ENCODE results near the gene BBS2. TPM values are rescaled to one million over a fixed set of nuclear protein-coding genes. Genes with fewer than 3 reads are reported as not detected.
A peak's percentile ranks its signal among the peaks of the same experiment; 100 is the strongest.

BBS2 gene
- total RNA-seq, 4 donors from 2014 or later, result 79.8 to 144 (median 120) TPM

- no peak for TF ChIP-seq EP300 (IDR thresholded peaks at IDR 0.05)
- no peak for TF ChIP-seq POLR2A (IDR thresholded peaks at IDR 0.05)
- no peak for TF ChIP-seq CTCF (IDR thresholded peaks at IDR 0.05)
- peaks cover 0 to 11% (median 5%) of the 10 kb centered on the region in 4 donors for H3K4me1 ChIP-seq
- no peak overlapping the region for H3K4me3 ChIP-seq
- no peak for DNase-seq (ENCODE audit: low spot score in 2 of 2)
- peaks cover 0 to 91% (median 0%) of the 10 kb centered on the region in 3 donors for H3K36me3 ChIP-seq
- H3K27me3 ChIP-seq, result no peaks in the 10 kb centered on the region
- 78 to 89% methylated on average over 2 of the region's 2 CpGs for WGBS, 2 donors
- peak overlapping the region in 2 of 4 donors; percentile 12 to 36 for H3K27ac ChIP-seq
- H3K9me3 ChIP-seq, result no peaks in the 10 kb centered on the region
Measured at GRCh38 chr16:56478281-56479049, 41.4 kb downstream of the BBS2 start.

- Histone ChIP-seq H3K4me3 (no peak overlapping the region), H3K27ac (peak overlapping the region in 2 of 4 donors; percentile 16 to 68), H3K27me3 (no peaks in the 10 kb centered on the region), H3K36me3 (peaks cover 0 to 92% (median under 1%) of the 10 kb centered on the region in 3 donors), H3K9me3 (no peaks in the 10 kb centered on the region), H3K4me1 (peaks cover 0 to 11% (median 5%) of the 10 kb centered on the region in 4 donors)
- TF ChIP-seq CTCF (IDR thresholded peaks at IDR 0.05), result no peak
- peak in 1 of 2 donors; percentile 25 for TF ChIP-seq EP300 (IDR thresholded peaks at IDR 0.05)
- no peak for DNase-seq (ENCODE audit: low spot score in 2 of 2)
- whole genome bisulfite sequencing, 2 donors, result 82 to 84% methylated on average over 2 of the region's 2 CpGs
Measured at GRCh38 chr16:56477096-56477878, 42.5 kb downstream of the BBS2 start.

- no peak overlapping the region for H3K4me3 ChIP-seq
- no peaks in the 10 kb centered on the region for H3K27me3 ChIP-seq
- TF ChIP-seq POLR2A (IDR thresholded peaks at IDR 0.05), result no peak
- no peak for TF ChIP-seq EP300 (IDR thresholded peaks at IDR 0.05)
- TF ChIP-seq CTCF (IDR thresholded peaks at IDR 0.05), result no peak
- no peak for DNase-seq (ENCODE audit: low spot score in 2 of 2)
- H3K9me3 ChIP-seq, result no peaks in the 10 kb centered on the region
- peaks cover 0 to 97% (median 14%) of the 10 kb centered on the region in 3 donors for H3K36me3 ChIP-seq
- WGBS, 2 donors, result 78% methylated on average over 2 of the region's 2 CpGs
- peak overlapping the region in 1 of 4 donors; percentile 68 for H3K27ac ChIP-seq
- peaks cover 0 to 11% (median 5%) of the 10 kb centered on the region in 4 donors for H3K4me1 ChIP-seq
Measured at GRCh38 chr16:56475201-56475600, 44.6 kb downstream of the BBS2 start.

GRCh38 chr16:56470666-56471065 is 49.2 kb downstream of the BBS2 start:
- peaks cover 8 to 98% (median 15%) of the 10 kb centered on the region in 3 donors for H3K36me3 ChIP-seq
- H3K4me1 ChIP-seq, result no peaks in the 10 kb centered on the region
- DNase-seq (ENCODE audit: low spot score in 2 of 2), result no peak
- no peaks in the 10 kb centered on the region for H3K9me3 ChIP-seq
- H3K27me3 ChIP-seq, result no peaks in the 10 kb centered on the region
- no peak overlapping the region for H3K4me3 ChIP-seq
- WGBS, 2 donors, result 91 to 95% methylated on average over 1 of the region's 1 CpG
- no peak overlapping the region for H3K27ac ChIP-seq
- TF ChIP-seq CTCF (IDR thresholded peaks at IDR 0.05), result no peak
- no peak for TF ChIP-seq POLR2A (IDR thresholded peaks at IDR 0.05)
- no peak for TF ChIP-seq EP300 (IDR thresholded peaks at IDR 0.05)

GRCh38 chr16:56470232-56470631 is 49.6 kb downstream of the BBS2 start:
- Histone ChIP-seq H3K27me3 (no peaks in the 10 kb centered on the region), H3K36me3 (peaks cover 8 to 98% (median 15%) of the 10 kb centered on the region in 3 donors), H3K27ac (no peak overlapping the region), H3K9me3 (no peaks in the 10 kb centered on the region), H3K4me1 (no peaks in the 10 kb centered on the region), H3K4me3 (no peak overlapping the region)
- no peak for DNase-seq (ENCODE audit: low spot score in 2 of 2)
- 92 to 98% methylated on average over 3 of the region's 3 CpGs for WGBS, 2 donors
- TF ChIP-seq CTCF (IDR thresholded peaks at IDR 0.05), result no peak
- TF ChIP-seq POLR2A (IDR thresholded peaks at IDR 0.05), result no peak
- no peak for TF ChIP-seq EP300 (IDR thresholded peaks at IDR 0.05)

Measured in tibial nerve (tissue), 4 donors.